PC-9 (cell line): ENCODE data around the gene CCP110. TPM values are rescaled to one million over a fixed set of nuclear protein-coding genes. Genes with fewer than 3 reads are reported as not detected.

Source experiments
- BruUV-seq: library from RNA; stranded (reverse); fragments of 400-500 nt; replicated peaks from 2 replicates; lab custom pipeline; 2021; lab: Mats Ljungman, UMichigan
- CTCF ChIA-PET: fragments of 300-600 bp; sonication (Branson Sonifier 250); formaldehyde crosslinking; loops from one replicate; lab custom pipeline; 2022; ENCODE audit warnings: antibody characterized with exemption; lab: Charles Lee
- POLR2A ChIA-PET: fragments of 300-600 bp; sonication (Branson Sonifier 250); formaldehyde crosslinking; loops from one replicate; lab custom pipeline; 2022; ENCODE audit warnings: antibody characterized with exemption; ENCODE audit not compliant: unreplicated experiment; lab: Charles Lee
- DNase-seq, 2 experiments: peaks; one replicate each; pipeline versions ENCODE4 v3.0.0 to v3.0.0-alpha.2; 2015 to 2022; ENCODE audit warnings: mixed read lengths in 1 of 2
- H2AFZ ChIP-seq: fragments of 200-600 bp; sonication (generic); 2 replicates; pipeline ENCODE4 v1.8.1; 2017; ENCODE audit warnings: antibody characterized with exemption
- H3F3A ChIP-seq: fragments of 200-600 bp; sonication (generic); 2 replicates; pipeline ENCODE4 v1.8.1; 2017; ENCODE audit warnings: antibody characterized with exemption, mild to moderate bottlenecking, low read depth; ENCODE audit not compliant: insufficient read depth
- H3K27ac ChIP-seq: fragments of 200-600 bp; sonication (generic); 2 replicates; pipeline ENCODE4 v1.6.1; 2016; ENCODE audit warnings: mixed run types
- H3K27me3 ChIP-seq: fragments of 200-600 bp; sonication (generic); 2 replicates; pipeline ENCODE4 v1.6.1; 2016; ENCODE audit warnings: low read depth, mixed run types; ENCODE audit not compliant: insufficient read depth
- H3K36me3 ChIP-seq: fragments of 200-600 bp; sonication (generic); 2 replicates; pipeline ENCODE4 v1.6.1; 2016; ENCODE audit warnings: low read depth, mixed run types
- H3K4me1 ChIP-seq: fragments of 200-600 bp; sonication (generic); replicated peaks from 2 replicates; pipeline ENCODE4 v1.6.1; 2016; ENCODE audit warnings: mixed run types; ENCODE audit not compliant: insufficient read depth
- H3K4me2 ChIP-seq: fragments of 200-600 bp; sonication (generic); 2 replicates; pipeline ENCODE4 v1.6.1; 2017; ENCODE audit warnings: mixed run types
- H3K4me3 ChIP-seq: fragments of 200-600 bp; sonication (generic); 2 replicates; pipeline ENCODE4 v1.6.1; 2016; ENCODE audit warnings: mixed run types
- H3K79me2 ChIP-seq: fragments of 200-600 bp; sonication (generic); 2 replicates; pipeline ENCODE4 v1.6.1; 2017; ENCODE audit warnings: low read depth, mixed run types
- H3K9me2 ChIP-seq: fragments of 200-600 bp; sonication (generic); 2 replicates; pipeline ENCODE4 v1.8.1; 2017; ENCODE audit warnings: mild to moderate bottlenecking; ENCODE audit not compliant: insufficient read depth
- H3K9me3 ChIP-seq: fragments of 200-600 bp; sonication (generic); 2 replicates; pipeline ENCODE4 v1.8.1; 2016; ENCODE audit warnings: low read depth; ENCODE audit not compliant: insufficient read depth
- H4K20me1 ChIP-seq: fragments of 200-600 bp; sonication (generic); 2 replicates; pipeline ENCODE4 v1.8.1; 2017; ENCODE audit not compliant: insufficient read depth
- EZH2 ChIP-seq: fragments of 200-600 bp; sonication (generic); IDR thresholded peaks from 2 replicates; pipeline ENCODE4 v1.8.0; 2017; ENCODE audit warnings: antibody characterized with exemption, low read depth
- intact Hi-C: fragments of 100-400 bp; cut with micrococcal nuclease; formaldehyde crosslinking; loops from one replicate; pipeline ENCODE4 v1.10.0; 2022; ENCODE audit not compliant: unreplicated experiment
- total RNA-seq: library from RNA; stranded (reverse); gene quantifications from 2 replicates; pipeline ENCODE4 v1.2.3, GENCODE V29; 2021
- TF ChIP-seq, protein P1 (sequence below): fragments of 200-600 bp; sonication (generic); conservative IDR thresholded peaks from 2 replicates; pipeline ENCODE4 v1.6.1; 2017; ENCODE audit warnings: mixed run types, antibody characterized with exemption, mild to moderate bottlenecking, moderate library complexity

CCP110 gene
- total RNA-seq, 1 experiment from 2014 or later, result 31.9 TPM

GRCh38 chr16:19582050-19582831, 58.5 kb downstream of the CCP110 start:
- intact Hi-C loops, result no loop called here
- Histone ChIP-seq H3K9me2 (no peaks in the 10 kb centered on the region), H3K27me3 (no peaks in the 10 kb centered on the region), H4K20me1 (no peaks in the 10 kb centered on the region), H3K27ac (no peak overlapping the region), H3K4me3 (no peak overlapping the region), H3K4me1 (no peaks in the 10 kb centered on the region), H3K9me3 (no peaks in the 10 kb centered on the region), H3K4me2 (no peak overlapping the region), H3K36me3 (no peaks in the 10 kb centered on the region), H2AFZ (no peak overlapping the region), H3K79me2 (no peaks in the 10 kb centered on the region), H3F3A (no peaks in the 10 kb centered on the region)
- TF ChIP-seq EZH2, result no peak
- TF ChIP-seq, protein P1, sequence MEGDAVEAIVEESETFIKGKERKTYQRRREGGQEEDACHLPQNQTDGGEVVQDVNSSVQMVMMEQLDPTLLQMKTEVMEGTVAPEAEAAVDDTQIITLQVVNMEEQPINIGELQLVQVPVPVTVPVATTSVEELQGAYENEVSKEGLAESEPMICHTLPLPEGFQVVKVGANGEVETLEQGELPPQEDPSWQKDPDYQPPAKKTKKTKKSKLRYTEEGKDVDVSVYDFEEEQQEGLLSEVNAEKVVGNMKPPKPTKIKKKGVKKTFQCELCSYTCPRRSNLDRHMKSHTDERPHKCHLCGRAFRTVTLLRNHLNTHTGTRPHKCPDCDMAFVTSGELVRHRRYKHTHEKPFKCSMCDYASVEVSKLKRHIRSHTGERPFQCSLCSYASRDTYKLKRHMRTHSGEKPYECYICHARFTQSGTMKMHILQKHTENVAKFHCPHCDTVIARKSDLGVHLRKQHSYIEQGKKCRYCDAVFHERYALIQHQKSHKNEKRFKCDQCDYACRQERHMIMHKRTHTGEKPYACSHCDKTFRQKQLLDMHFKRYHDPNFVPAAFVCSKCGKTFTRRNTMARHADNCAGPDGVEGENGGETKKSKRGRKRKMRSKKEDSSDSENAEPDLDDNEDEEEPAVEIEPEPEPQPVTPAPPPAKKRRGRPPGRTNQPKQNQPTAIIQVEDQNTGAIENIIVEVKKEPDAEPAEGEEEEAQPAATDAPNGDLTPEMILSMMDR, result no peak
- BruUV-seq, result no TSS peak
- ChIA-PET POLR2A (no interaction called here), CTCF (no interaction called here)
- no peak for DNase-seq

DNA sequence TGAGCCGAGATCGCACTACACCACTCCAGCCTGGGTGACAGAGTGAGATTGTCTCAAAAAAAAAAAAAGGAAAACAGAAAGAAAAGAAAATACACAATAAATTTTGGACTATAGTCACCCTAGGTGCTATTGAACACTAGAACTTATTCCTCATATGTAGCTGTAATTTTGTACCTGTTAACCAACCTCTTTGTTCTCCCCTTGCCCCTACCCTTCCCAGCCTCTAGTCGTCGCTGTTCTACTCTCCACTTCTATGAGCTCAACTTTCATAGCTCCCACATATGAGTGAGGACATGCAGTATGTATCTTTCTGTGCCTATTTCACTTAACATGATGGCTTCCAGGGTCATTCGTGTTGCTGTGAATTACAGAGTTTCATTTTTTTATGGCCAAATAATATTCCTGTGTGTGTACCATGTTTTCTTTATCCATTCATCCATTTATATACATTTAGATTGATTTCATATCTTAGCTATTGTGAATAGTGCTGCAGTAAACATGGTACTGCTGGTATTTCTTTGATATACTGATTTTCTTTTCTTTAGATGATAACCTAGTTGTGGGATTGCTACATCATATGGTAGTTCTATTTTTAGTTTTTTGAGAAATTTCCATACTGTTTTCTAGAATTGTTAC, 60.0 kb downstream of the CCP110 start:
- no peak overlapping the region for H3K4me2 ChIP-seq
- H4K20me1 ChIP-seq, result no peaks in the 10 kb centered on the region
- CTCF ChIA-PET, result interaction anchor here (0.5 to 2.2 kb wide), 30 partner anchors 9 to 799 kb away, joined by 3 to 47 read pairs (median 4); partner anchors contain the start of genes RPS15A and VPS35L
- no peak overlapping the region for H3K27ac ChIP-seq
- H3K4me3 ChIP-seq, result no peak overlapping the region
- POLR2A ChIA-PET, result interaction anchor here (0.7 to 1.0 kb wide), 5 partner anchors 12 to 304 kb away, joined by 3 to 7 read pairs (median 4); no protein-coding TSS in a partner anchor
- H3K36me3 ChIP-seq, result no peaks in the 10 kb centered on the region
- no peaks in the 10 kb centered on the region for H3K27me3 ChIP-seq
- H2AFZ ChIP-seq, result no peak overlapping the region
- no peaks in the 10 kb centered on the region for H3K4me1 ChIP-seq
- intact Hi-C loops, result loop anchor here (1.0 kb wide), 1 partner anchor 303 kb away; no protein-coding TSS in a partner anchor
- no peak for TF ChIP-seq EZH2
- TF ChIP-seq, protein P1, result peak; percentile 91
- H3K9me2 ChIP-seq, result no peaks in the 10 kb centered on the region
- peaks cover 3% of the 10 kb centered on the region; the same call in 1 of the 2 replicates for H3F3A ChIP-seq
- no peaks in the 10 kb centered on the region for H3K79me2 ChIP-seq
- peak in 1 of 2 experiments; percentile 46 for DNase-seq
- H3K9me3 ChIP-seq, result no peaks in the 10 kb centered on the region
- BruUV-seq, result no TSS peak

DNA sequence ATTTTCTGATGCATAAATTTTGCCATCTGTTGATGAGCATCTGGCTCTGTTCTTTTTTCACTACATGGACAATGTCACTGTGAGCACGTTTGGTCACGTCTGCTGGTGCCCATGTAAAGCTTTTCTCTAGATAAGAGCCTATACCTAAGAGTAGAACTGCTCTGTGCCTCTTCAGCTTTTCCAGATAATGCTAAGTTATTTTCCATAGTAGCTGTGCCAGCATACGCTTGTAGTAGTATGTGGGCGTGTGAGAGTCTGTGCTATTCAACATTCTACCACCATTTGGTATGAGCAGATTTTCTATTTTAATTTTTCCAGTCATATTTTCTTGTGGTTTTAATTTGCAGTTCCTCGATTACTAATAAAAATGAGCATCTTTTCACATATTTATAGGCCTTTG, 64.9 kb downstream of the CCP110 start:
- ChIA-PET POLR2A (no interaction called here), CTCF (no interaction called here)
- H3K9me3 ChIP-seq, result no peaks in the 10 kb centered on the region
- peaks cover 19% of the 10 kb centered on the region; the same call in 1 of the 2 replicates for H3F3A ChIP-seq
- no peak overlapping the region for H3K27ac ChIP-seq
- DNase-seq, result no peak
- H3K27me3 ChIP-seq, result no peaks in the 10 kb centered on the region
- H3K4me3 ChIP-seq, result no peak overlapping the region
- H2AFZ ChIP-seq, result no peak overlapping the region
- no peaks in the 10 kb centered on the region for H4K20me1 ChIP-seq
- no peak for TF ChIP-seq EZH2
- TF ChIP-seq, protein P1, result no peak
- H3K79me2 ChIP-seq, result no peaks in the 10 kb centered on the region
- H3K4me2 ChIP-seq, result no peak overlapping the region
- no TSS peak for BruUV-seq
- intact Hi-C loops, result no loop called here
- no peaks in the 10 kb centered on the region for H3K9me2 ChIP-seq
- H3K36me3 ChIP-seq, result no peaks in the 10 kb centered on the region
- H3K4me1 ChIP-seq, result peaks cover 18% of the 10 kb centered on the region
